Breast epithelium (tissue), 3 donors: ENCODE data around the gene FLYWCH2.
"Not testable (repeated sequence)": the region's sequence is repeated elsewhere in the genome, so short reads cannot be mapped to it uniquely, and the experiment has no call there.

ENCODE experiments used
- CTCF ChIP-seq, 3 donors: fragments of 450-650 bp; IDR thresholded peaks; one replicate each; pipeline ENCODE4 v1.5.1; 2016 to 2017; ENCODE audit warnings: antibody characterized with exemption in 3 of 3, mild to moderate bottlenecking in 3 of 3, moderate library complexity in 3 of 3
- POLR2AphosphoS5 ChIP-seq, 3 donors: sonication (generic); formaldehyde crosslinking; IDR thresholded peaks; one replicate each; pipeline ENCODE4 v1.6.1; 2017; ENCODE audit warnings: antibody characterized with exemption in 3 of 3

- TF ChIP-seq CTCF, POLR2AphosphoS5 (IDR thresholded peaks at IDR 0.05): not testable (repeated sequence)
These were observed 60.7 kb downstream of the FLYWCH2 start for GRCh38 chr16:2943716-2944115.
